ENCODE measurements around the gene SUN3. TPM values are rescaled to one million over a fixed set of nuclear protein-coding genes. Genes with fewer than 3 reads are reported as not detected.

SUN3 gene
- total and polyA plus RNA-seq, 9 of the 15 experiments (the other 6 are each of a cell fraction or from before 2014, with no cell fraction given), result 0.04 to 0.06 TPM; not detected in 7

GRCh38 chr7:48041653-48041970, 12.7 kb upstream of the SUN3 start:
- TF ChIP-seq ZNF436 (CRISPR knock-in tag; IDR thresholded peaks at IDR 0.05) (no peak), CBX3 (IDR thresholded peaks at IDR 0.05; ENCODE audit: borderline replicate concordance in 1 of 2, low read length in 2 of 2) (no peak), CGGBP1 (CRISPR knock-in tag; IDR thresholded peaks at IDR 0.05) (no peak), ZNF197 (CRISPR knock-in tag; IDR thresholded peaks at IDR 0.05; ENCODE audit: low read depth) (no peak), STAG1 (CRISPR knock-in tag; IDR thresholded peaks at IDR 0.05; ENCODE audit: borderline replicate concordance) (no peak), MCM2 (IDR thresholded peaks at IDR 0.05; ENCODE audit: low read depth) (no peak), ZNF76 (CRISPR knock-in tag; IDR thresholded peaks at IDR 0.05; ENCODE audit: borderline replicate concordance) (no peak), ZNF175 (CRISPR knock-in tag; IDR thresholded peaks at IDR 0.05; ENCODE audit: low read depth) (no peak), ATF7 (IDR thresholded peaks at IDR 0.05) (no peak), ZNF511 (CRISPR knock-in tag; IDR thresholded peaks at IDR 0.05) (no peak), ZNF778 (CRISPR knock-in tag; IDR thresholded peaks at IDR 0.05) (no peak), TAF9B (IDR thresholded peaks at IDR 0.05; ENCODE audit: partially characterized antibody) (no peak), MBD1 (CRISPR knock-in tag; IDR thresholded peaks at IDR 0.05) (no peak), MYNN (IDR thresholded peaks at IDR 0.05) (no peak), MYNN (CRISPR knock-in tag; IDR thresholded peaks at IDR 0.05) (no peak), BACH1 (tag; IDR thresholded peaks at IDR 0.05) (no peak), FOXA1 (IDR thresholded peaks at IDR 0.05; ENCODE audit: borderline replicate concordance) (no peak), JUNB (CRISPR knock-in tag; conservative IDR thresholded peaks at IDR 0.05) (no peak)
- TF ChIP-seq, protein P1, sequence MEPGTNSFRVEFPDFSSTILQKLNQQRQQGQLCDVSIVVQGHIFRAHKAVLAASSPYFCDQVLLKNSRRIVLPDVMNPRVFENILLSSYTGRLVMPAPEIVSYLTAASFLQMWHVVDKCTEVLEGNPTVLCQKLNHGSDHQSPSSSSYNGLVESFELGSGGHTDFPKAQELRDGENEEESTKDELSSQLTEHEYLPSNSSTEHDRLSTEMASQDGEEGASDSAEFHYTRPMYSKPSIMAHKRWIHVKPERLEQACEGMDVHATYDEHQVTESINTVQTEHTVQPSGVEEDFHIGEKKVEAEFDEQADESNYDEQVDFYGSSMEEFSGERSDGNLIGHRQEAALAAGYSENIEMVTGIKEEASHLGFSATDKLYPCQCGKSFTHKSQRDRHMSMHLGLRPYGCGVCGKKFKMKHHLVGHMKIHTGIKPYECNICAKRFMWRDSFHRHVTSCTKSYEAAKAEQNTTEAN (CRISPR knock-in tag; IDR thresholded peaks at IDR 0.05), result no peak
- TF ChIP-seq, protein P2, sequence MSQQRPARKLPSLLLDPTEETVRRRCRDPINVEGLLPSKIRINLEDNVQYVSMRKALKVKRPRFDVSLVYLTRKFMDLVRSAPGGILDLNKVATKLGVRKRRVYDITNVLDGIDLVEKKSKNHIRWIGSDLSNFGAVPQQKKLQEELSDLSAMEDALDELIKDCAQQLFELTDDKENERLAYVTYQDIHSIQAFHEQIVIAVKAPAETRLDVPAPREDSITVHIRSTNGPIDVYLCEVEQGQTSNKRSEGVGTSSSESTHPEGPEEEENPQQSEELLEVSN (IDR thresholded peaks at IDR 0.05; ENCODE audit: borderline replicate concordance in 1 of 2, extremely low read depth in 1 of 2, insufficient read depth in 1 of 2, insufficient read length in 1 of 2, low read depth in 1 of 2, low read length in 1 of 2, poor library complexity in 1 of 2, severe bottlenecking in 1 of 2), result no peak
- Histone ChIP-seq H3K9me1 (ENCODE audit: control insufficient read depth, insufficient read depth, low read length) (no peaks in the 10 kb centered on the region), H3K36me3 (ENCODE audit: control insufficient read depth, insufficient read depth, low read length) (no peaks in the 10 kb centered on the region), H3K4me1 (replicated peaks in 1 of 2; ENCODE audit: control insufficient read depth in 2 of 2, insufficient read depth in 2 of 2, low read length in 2 of 2) (no peaks in the 10 kb centered on the region; a peak in 1 of 5 replicates), H3K27ac (ENCODE audit: extremely low read depth, low read depth, low read length) (no peak overlapping the region), H3K9me3 (replicated peaks; ENCODE audit: control insufficient read depth, insufficient read depth, low read depth, low read length) (no peaks in the 10 kb centered on the region), H3K4me2 (ENCODE audit: insufficient read depth, low read length) (no peak overlapping the region), H3K27me3 (ENCODE audit: control insufficient read depth in 2 of 2, insufficient read depth in 2 of 2, low read length in 2 of 2) (peaks cover 18 to 46% of the 10 kb centered on the region in 2 experiments; a peak in 4 of 5 replicates), H4K20me1 (replicated peaks; ENCODE audit: control insufficient read depth, insufficient read depth, low read length) (no peaks in the 10 kb centered on the region), H3K9ac (ENCODE audit: insufficient read depth in 1 of 2, low read depth in 2 of 2, low read length in 2 of 2) (no peak overlapping the region), H2AFZ (ENCODE audit: low read depth, low read length) (no peak overlapping the region), H3K79me2 (ENCODE audit: control insufficient read depth, insufficient read depth, low read length) (no peaks in the 10 kb centered on the region), H3K4me3 (no peak overlapping the region)
- BruUV-seq (replicated peaks), result no TSS peak
- DNase-seq (ENCODE audit: extremely low read depth in 1 of 4, low spot score in 3 of 4) (no peak), FAIRE-seq (no peak), ATAC-seq (no peak)
- ChIA-PET CTCF (ENCODE audit: low intra/inter-chr PET ratio) (no interaction called here), POLR2A (no interaction called here)
- 2% methylated on average over 3 of the region's 3 CpGs for WGBS (ENCODE audit: insufficient coverage, low coverage, missing lambda C conversion rate)
- intact Hi-C loops (cut with micrococcal nuclease) (no loop called here), in situ Hi-C loops (cut with MboI) (no loop called here)
